Measurements from ENCODE around the gene PLA2G6.

Gene PLA2G6, protein sequence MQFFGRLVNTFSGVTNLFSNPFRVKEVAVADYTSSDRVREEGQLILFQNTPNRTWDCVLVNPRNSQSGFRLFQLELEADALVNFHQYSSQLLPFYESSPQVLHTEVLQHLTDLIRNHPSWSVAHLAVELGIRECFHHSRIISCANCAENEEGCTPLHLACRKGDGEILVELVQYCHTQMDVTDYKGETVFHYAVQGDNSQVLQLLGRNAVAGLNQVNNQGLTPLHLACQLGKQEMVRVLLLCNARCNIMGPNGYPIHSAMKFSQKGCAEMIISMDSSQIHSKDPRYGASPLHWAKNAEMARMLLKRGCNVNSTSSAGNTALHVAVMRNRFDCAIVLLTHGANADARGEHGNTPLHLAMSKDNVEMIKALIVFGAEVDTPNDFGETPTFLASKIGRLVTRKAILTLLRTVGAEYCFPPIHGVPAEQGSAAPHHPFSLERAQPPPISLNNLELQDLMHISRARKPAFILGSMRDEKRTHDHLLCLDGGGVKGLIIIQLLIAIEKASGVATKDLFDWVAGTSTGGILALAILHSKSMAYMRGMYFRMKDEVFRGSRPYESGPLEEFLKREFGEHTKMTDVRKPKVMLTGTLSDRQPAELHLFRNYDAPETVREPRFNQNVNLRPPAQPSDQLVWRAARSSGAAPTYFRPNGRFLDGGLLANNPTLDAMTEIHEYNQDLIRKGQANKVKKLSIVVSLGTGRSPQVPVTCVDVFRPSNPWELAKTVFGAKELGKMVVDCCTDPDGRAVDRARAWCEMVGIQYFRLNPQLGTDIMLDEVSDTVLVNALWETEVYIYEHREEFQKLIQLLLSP

DNA sequence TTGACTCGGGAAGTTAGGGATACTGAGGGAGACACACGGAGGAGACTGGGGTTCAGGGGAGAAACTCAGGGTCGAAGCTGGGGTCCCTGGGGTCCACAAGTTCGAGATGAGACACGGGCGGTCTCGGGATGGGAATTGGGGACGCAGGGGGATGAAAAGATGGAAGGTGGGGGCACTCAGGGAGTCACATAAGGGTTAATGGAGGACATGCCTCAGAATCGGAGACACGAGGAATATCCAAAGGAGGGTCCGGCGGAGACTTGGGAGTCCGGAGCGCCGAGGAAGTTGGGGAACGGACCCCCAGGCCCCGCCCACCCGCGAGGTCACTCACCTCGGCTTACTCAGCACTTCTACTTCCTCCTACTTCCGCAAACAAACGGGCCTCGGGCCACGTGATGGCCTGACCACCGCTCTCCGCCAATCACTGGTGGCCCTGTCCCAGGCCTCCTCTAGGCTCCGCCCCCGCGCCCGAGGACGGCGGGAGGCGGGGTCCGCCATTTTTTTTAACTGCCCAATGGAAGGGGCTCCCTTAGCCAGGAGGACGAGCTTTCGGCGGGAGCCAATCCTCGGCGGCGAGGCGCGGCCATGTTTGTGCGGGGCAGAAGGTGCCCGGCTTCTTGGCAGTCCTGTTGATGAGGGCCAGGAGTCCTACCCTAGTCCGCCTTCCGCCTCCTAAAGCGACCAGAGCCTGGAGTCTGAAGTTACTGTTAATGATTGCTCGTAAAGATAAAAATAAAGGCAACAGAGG is at the start of gene PLA2G6:
Gene PLA2G6 (minus strand): TSS at position 378 of the 748 bp plus-strand sequence. CDS start 12,404 bp downstream, outside the sequence.
- intact Hi-C loops (cut with DNase I): loop anchor here (1.0 kb wide), 1 partner anchor 20 kb away; the partner anchor contains the start of gene MAFF

DNA sequence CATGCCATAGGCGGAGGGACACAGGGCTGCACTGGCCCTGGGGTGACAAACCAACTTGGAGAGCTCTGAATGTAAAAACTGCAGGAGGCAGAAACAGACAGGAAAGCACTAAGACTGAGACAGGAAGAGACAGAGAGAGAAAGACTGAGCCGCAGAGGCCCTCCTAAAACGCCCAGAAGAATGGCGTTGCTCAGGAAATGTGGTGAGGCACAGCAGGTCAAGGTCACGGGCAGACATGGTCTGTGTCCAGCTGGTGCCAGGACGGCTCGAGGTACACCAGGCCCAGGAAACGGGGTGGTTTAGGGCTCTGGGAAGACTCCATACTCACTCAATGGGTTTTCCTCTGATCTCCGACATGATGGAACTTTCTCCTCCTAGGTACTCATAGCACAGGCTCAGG is 49.3 kb upstream of the PLA2G6 start:
- no peak for DNase-seq
- intact Hi-C loops (cut with DNase I): loop anchor here (1.0 kb wide), 1 partner anchor 117 kb away; no protein-coding TSS in a partner anchor

More for the DNA sequence above, at the start of gene PLA2G6:
- peak; percentile 98 to 100 (median 98) for DNase-seq

DNA sequence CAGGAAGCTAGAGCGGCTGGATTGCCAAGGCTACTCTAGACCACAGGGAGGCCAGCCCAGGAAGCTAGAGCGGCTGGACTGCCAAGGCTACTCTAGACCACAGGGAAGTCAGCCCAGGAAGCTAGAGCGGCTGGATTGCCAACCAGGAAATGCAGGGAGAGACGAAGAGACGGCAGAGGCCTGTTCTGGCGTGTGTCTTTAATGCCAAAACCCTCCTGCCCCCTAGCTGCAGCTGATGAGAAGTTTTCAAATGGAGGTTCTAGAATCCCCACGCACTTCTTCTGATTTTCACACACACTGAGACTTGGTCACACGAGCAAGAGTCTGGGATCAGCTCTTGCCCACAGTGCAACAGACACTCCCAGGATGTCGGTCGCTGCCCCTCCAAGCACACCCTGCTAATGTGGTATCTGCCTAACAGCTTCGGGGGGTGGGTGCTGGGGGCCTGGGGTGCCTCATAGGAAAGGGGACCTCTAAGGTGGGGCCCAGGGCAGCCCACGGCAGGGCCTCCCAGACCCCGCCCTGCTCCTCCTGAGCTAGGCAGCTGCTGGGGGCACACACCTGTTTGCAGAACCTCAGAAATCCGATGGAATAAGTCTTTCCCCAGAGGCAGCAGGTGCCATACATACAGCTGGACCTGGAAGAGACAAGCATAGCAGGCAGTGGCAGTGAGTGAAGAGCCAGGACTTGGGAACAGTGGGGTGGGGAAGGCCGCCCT is 48.6 kb upstream of the PLA2G6 start:
- intact Hi-C loops (cut with DNase I): loop anchor here (1.0 kb wide), 1 partner anchor 116 kb away; no protein-coding TSS in a partner anchor
- DNase-seq: peak in 5 of 10 donors; percentile 51 to 96 (median 60)

DNA sequence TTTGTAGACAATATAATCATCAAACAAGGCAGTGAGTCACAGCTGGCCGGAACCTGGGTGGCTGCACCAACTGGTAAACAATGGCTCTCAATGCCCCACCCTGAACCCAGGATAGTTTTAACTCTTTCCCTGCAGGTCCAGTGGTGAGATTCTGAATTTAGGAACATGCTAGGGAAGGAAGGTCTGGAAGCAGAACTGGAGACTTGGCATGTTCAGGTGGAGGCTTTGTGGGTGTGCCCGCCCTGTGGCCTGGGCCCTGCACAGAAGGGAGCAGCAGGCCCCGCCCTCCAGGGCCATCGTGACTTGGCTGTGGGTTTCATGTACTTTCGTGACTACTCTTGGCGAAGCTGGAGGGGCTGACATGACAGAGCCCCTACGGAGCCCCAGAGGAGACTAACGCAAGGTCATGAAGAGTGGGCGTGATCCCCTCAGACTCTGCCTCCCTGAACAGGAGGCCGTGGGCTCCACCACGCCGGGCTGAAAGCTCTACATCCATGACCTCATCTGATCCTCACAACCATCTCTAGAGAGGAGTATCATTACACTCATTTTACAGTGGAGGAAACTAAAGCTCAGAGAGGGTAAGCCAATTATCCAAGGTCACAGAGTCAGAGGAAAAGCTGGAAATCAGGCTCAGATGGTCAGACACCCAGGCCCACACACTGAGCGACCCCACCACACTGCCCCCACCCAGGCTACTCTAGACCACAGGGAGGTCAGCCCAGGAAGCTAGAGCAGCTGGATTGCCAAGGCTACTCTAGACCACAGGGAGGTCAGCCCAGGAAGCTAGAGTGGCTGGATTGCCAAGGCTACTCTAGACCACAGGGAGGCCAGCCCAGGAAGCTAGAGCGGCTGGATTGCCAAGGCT is 47.5 kb upstream of the PLA2G6 start:
- intact Hi-C loops (cut with DNase I): no loop called here
- peak in 1 of 10 donors; percentile 64 for DNase-seq

DNA sequence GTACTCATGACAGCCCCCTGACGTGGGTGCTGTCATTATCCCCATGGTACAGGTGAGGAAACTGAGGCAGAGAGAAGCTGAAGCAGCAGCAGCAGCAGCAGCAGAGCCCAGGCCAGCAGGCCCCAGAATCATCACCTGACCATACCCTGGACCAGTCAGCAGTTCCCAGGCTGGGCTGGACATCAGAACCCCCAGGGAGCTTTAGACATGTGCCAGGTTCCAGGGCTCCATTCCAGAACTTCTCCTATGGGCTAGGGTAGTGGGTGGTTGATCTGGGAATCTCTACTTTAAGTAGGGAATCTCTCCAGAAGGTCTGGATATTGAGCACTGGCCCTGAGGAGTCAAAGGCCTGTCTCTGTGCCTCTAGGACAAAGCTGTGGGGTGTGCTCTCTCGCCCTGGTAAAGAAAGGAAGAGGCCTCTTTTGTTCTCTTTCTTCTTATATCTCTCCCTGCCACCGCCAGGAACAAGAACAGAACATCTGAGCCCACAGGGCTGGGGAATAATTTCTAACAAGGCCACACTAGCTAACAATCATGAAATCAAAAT is 46.8 kb upstream of the PLA2G6 start:
- intact Hi-C loops (cut with DNase I): no loop called here

DNA sequence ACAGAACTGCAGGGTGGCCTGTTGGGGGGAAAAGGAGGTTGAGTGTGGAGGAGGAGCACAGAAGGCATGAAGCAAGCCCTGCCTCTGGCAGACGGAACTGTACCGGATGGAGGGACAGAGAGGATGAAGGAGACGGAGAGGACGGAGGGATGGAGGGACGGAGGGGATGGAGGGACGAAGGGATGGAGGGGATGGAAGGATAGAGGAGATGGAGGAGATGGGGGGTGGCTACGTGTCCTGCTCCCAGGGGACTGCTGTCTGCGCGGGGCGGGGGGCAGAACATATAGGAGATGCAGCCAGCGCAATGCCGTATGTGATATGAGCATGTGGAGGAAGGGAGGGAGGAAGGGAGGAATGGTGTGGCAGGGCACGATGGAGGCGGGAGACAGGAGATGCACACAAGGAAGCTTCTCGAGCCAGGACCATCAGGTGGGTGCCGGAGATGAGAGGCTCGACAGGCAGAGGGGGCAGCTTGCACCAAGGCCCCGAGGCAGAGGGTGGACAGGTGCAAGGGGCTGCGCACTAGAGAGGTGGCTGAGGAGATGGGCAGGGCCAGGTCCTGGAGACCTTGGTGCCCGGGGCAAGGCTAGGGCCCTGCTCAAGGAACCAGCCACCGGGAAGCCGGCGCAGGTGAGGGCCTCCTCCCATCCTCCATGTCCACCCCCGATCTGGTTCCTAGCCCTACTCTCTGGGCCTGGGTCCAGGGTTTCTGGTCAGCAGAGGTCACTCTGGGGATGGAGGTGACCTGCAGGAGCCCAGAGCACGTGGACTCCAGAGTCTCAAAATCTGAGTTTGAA is 45.4 kb upstream of the PLA2G6 start:
- no peak for DNase-seq
- intact Hi-C loops (cut with DNase I): no loop called here

More for the DNA sequence above, 46.8 kb upstream of the PLA2G6 start:
- DNase-seq: no peak

DNA sequence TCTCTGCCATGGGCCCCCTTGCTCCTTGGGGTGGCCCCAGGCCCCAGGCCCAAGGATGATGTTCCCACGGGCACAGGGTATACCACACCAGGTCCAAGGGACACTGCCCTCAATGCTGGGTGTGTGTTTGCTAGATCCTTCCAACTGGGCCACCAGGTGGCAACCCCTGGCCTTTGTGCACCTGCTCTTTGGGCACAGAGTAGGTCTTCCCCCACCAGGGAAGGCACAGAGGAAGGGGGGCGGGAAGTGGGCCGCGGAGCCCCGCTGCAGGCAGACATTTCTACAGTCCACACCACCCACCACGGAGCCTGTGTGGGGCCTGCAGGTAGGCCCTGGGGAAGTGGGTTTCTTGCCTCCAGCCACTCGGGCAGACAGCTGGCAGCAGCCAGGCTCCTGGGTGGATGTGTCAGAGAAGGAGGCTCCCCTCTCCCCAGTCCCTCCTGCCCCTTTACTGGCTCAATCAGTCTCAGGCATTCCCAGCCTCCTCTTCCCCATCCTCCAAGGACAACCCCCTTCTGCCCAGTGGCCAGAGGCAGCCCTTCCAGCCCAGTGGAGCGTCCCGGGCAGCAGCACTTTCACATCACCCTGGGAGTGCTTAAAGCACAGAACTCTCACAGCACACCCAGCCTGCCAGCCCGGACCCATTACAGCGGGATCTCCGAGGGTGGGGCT is 41.8 kb upstream of the PLA2G6 start:
- peak in 1 of 10 donors; percentile 75 for DNase-seq

DNA sequence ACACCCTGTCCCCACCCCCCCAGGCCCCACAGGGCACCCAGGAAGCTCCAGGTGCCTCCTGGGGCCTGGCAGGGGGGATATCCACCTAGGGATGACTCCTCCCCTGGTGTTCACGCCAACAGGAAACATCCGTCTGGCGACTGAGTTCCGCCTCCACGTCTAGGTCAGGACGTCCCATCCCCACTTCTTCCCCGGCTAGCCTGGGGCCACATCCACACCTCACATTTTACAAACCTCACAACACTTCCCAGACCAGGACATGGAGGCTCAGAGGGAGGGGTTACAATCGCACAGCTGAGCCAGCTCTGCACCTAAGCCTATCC is 41.1 kb upstream of the PLA2G6 start:
- no peak for DNase-seq
- intact Hi-C loops (cut with DNase I): no loop called here

More for the DNA sequence above, 41.8 kb upstream of the PLA2G6 start:
- intact Hi-C loops (cut with DNase I): no loop called here

DNA sequence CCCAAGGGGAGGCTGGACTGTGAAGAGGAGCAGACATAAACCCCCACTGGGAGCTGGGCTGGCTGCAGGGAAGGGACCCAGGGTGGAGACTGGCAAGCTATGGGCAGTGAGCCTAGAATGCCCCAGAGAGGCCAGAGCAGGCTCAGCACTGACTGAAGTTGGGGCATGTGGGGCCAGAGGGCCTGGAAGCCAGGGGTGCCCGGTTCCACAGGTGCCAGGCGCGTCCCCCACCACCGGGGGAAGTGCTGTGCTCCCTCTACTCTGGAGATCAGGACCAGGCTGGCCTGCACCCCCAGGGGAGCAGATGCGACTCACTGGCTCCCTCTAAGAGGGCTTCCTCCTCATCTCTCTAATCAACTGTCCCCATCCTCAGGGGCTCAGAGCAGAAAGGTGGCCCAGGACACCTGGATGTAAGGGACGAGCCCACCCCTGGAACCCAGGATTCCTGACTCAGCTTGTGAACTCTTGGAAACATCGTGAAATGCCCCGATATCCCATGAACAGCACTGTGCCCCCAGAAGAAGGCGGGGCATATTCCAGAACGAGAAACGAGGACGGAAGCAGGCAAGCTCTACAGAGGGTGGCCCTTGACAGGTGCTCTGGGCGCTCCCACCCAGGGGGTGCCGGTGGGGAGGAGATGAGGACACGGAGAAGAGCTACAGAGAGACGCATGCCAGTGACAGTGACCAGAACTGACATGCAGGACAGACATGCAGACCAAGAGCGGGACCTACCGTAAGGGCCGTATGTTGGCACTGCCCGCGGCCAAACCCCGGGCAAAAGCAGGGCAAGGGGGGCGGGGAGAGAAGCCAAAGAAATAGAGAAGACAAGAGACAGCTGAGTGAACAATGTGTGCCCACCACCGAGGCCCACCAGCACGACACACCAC is 40.5 kb upstream of the PLA2G6 start:
- intact Hi-C loops (cut with DNase I): no loop called here

DNA sequence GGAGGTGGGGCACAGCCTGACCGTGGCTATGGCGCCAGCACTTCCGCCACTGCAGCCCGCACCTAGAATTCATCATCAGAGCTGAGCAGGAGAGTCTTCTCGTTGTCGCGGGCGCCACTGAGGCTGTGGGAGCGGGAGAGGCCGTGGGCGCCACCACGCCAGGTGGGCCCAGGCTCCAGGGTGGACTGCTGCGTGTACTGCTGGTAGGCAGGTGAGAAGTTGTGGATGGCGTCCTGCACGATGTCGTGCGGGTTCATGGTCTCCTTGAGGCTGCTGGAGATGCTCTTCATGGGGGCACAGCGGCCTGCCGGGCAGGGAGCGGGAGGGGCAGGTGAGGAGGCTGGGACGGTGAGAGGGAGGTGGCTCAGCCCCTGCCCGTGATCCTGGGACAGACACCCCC is 39.8 kb upstream of the PLA2G6 start:
- intact Hi-C loops (cut with DNase I): no loop called here
- DNase-seq: no peak

More for the DNA sequence above, 40.5 kb upstream of the PLA2G6 start:
- peak in 1 of 10 donors; percentile 66 for DNase-seq

DNA sequence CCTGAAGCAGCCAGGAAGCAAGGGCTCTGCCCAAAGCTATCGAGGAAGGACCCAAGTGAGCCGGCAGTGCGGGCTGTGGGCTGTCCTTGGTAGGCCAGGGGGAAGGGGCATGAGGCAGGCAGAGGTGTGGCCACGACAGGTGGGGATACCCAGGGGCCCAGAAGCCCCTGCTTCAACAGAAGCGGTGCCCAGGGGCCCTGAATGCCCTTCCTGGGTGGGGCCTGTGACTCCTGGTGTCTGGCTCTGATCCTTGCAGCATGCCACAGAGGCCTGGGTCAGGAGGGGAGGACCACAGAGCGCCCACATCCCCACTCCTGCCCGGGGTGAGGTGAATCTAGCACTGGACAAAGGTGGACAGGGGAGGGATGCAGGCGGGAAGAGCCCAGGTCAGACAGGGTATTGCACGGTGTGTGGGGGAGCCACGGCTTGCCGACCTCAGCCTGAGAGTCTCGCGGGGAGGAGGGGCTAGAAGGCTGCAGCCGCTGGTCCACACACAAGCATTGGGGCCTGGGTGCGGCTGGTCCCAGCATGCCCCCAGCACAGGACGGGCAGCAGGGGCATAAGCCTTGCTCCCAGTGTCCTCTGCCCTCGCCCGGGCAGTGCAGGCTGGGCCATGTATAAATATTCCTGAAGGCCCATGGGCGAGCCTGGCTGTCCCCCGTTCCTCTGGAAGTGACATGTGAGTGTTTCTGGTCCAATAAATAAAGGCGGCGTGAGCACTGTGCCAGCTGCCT is 39.2 kb upstream of the PLA2G6 start:
- peak in 1 of 10 donors; percentile 59 for DNase-seq
- intact Hi-C loops (cut with DNase I): no loop called here

DNA sequence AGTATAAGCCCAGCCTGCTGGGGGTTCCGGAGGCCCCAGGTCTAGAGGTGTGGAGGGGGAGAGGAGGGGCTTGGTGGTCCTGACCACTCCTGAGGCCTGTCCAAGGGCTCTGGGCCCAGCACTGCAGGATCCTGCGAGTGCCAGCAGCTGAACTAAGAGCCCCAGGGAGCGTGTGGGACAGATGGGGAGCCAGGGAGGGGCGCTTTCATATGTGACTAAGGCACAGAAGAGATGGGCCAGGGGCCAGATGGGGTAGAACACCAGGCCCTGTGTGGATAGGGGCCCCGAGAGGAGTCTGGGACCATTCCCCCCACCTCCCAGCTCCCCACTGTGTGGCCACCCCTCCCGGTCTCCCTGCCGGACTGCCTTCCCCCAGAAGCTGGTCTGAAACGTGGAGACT is 38.5 kb upstream of the PLA2G6 start:
- intact Hi-C loops (cut with DNase I): no loop called here
- no peak for DNase-seq

DNA sequence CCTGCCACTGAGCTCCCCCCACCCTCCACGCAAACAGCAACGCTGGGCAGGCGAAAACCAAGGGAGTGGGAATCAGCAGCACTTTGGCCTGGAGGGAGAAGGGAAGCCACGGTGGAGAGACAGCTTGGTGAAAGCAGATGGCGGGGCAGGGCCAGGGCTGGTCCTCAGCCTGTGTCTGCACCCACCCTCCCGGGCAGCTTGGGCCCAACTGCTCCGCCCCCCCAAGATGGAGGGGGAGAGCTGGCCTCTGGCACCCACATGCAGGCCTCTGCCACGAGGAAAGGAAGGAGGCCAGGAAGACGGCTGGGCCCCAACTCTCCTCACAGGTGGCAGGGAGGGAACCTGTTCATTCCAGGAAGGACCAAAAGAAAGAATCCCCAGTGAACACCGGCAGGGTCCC is 38.0 kb upstream of the PLA2G6 start:
- intact Hi-C loops (cut with DNase I): no loop called here
- DNase-seq: no peak

DNA sequence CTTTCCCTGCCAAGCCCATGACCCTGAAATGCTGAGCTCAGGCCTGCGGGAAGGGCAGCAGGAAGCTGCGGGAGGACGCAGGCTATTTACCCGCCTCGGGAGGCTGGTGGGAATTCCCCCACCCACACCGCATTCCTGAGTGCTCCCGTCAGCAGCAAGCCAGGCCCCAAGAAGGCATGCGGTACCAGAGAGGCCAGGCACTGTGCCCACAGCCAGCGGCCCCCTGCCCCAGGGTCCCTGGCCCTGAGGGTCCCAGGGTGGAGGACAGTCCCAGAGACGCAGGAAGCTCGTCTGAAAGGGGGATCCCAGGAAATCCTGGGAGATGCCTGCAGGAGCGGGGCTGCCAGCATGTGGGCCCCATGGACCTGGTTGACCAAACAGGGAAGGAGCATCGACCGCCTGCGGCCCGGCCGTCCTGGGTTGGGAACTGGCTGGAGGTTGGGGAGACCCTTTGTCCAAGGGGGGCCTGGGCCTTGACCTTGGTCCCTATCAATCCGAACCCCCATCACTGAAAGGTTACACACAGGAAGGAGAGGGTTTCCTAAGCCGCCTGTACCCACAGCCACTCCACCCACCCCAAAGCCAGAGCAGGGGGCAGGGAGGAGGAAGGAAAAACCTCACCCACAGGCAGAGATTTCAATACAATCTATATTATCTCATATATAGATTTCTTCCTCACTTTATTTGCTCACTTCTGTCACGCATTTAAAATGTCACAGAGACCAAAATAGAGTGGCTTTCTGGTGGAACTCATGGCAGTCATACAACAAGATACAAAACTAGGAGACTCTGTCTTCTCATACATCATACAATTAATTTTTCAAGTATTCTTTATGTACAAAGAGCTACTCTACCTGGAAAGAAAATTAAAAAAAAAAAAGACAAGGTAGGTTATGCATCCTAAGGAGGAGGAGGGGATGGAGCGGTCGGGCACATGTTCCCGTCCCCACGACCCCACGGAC is 37.3 kb upstream of the PLA2G6 start:
- no peak for DNase-seq
- intact Hi-C loops (cut with DNase I): no loop called here
